ENCODE results near the gene SHISA8.

SHISA8 gene

DNA sequence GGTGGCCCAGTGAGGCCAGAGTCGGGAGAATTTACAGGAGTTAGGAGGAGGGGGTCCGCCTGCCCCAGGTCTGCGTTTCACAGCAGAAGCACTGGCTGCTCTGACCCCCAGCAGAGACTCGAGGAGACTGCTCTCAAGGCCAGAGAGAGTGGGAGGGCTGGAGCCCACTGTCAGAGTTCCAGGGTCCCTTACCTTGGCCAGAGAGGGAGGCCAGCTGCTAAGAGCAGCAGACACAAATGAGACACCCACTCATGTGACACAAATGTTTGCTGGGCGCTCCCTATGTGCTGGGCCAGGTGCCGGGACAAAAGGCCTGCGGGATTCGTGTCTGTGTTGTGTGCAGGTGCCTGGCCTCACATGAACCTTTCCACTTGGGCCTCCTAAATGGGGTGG lies 14.5 kb upstream of the SHISA8 start:
- Histone ChIP-seq H3K4me3 (ENCODE audit: low read depth, low read length) (no peak overlapping the region), H3K4me1 (no peaks in the 10 kb centered on the region), H3K9me3 (ENCODE audit: control insufficient read depth, low read length) (no peaks in the 10 kb centered on the region), H3K4me2 (ENCODE audit: low read length) (no peak overlapping the region), H3K27ac (no peak overlapping the region), H3K36me3 (ENCODE audit: control insufficient read depth, insufficient read depth, low read length) (no peaks in the 10 kb centered on the region), H3K79me2 (no peaks in the 10 kb centered on the region), H3K9ac (no peak overlapping the region), H3K27me3 (ENCODE audit: control insufficient read depth, insufficient read depth, low read length) (no peaks in the 10 kb centered on the region), H2AFZ (no peak overlapping the region)
- TF ChIP-seq CTCF (IDR thresholded peaks at IDR 0.05), result no peak

GRCh38 chr22:41928593-41929417 lies 13.9 kb upstream of the SHISA8 start:
- H2AFZ ChIP-seq, result no peak overlapping the region
- TF ChIP-seq CTCF (IDR thresholded peaks at IDR 0.05), result no peak
- H3K27ac ChIP-seq, result no peak overlapping the region
- H3K36me3 ChIP-seq (ENCODE audit: control insufficient read depth, insufficient read depth, low read length), result no peaks in the 10 kb centered on the region
- H3K4me1 ChIP-seq, result no peaks in the 10 kb centered on the region
- H3K9ac ChIP-seq, result no peak overlapping the region
- H3K79me2 ChIP-seq, result no peaks in the 10 kb centered on the region
- H3K4me3 ChIP-seq (ENCODE audit: low read depth, low read length), result no peak overlapping the region
- no peak overlapping the region for H3K4me2 ChIP-seq (ENCODE audit: low read length)
- no peaks in the 10 kb centered on the region for H3K27me3 ChIP-seq (ENCODE audit: control insufficient read depth, insufficient read depth, low read length)
- no peaks in the 10 kb centered on the region for H3K9me3 ChIP-seq (ENCODE audit: control insufficient read depth, low read length)

GRCh38 chr22:41927813-41928212 lies 12.9 kb upstream of the SHISA8 start:
- H2AFZ ChIP-seq, result no peak overlapping the region
- H3K9ac ChIP-seq, result no peak overlapping the region
- no peak overlapping the region for H3K4me3 ChIP-seq (ENCODE audit: low read depth, low read length)
- no peaks in the 10 kb centered on the region for H3K4me1 ChIP-seq
- no peak for TF ChIP-seq CTCF (IDR thresholded peaks at IDR 0.05)
- H3K27me3 ChIP-seq (ENCODE audit: control insufficient read depth, insufficient read depth, low read length), result no peaks in the 10 kb centered on the region
- no peak overlapping the region for H3K27ac ChIP-seq
- no peaks in the 10 kb centered on the region for H3K9me3 ChIP-seq (ENCODE audit: control insufficient read depth, low read length)
- H3K4me2 ChIP-seq (ENCODE audit: low read length), result no peak overlapping the region
- H3K79me2 ChIP-seq, result no peaks in the 10 kb centered on the region
- H3K36me3 ChIP-seq (ENCODE audit: control insufficient read depth, insufficient read depth, low read length), result no peaks in the 10 kb centered on the region

DNA sequence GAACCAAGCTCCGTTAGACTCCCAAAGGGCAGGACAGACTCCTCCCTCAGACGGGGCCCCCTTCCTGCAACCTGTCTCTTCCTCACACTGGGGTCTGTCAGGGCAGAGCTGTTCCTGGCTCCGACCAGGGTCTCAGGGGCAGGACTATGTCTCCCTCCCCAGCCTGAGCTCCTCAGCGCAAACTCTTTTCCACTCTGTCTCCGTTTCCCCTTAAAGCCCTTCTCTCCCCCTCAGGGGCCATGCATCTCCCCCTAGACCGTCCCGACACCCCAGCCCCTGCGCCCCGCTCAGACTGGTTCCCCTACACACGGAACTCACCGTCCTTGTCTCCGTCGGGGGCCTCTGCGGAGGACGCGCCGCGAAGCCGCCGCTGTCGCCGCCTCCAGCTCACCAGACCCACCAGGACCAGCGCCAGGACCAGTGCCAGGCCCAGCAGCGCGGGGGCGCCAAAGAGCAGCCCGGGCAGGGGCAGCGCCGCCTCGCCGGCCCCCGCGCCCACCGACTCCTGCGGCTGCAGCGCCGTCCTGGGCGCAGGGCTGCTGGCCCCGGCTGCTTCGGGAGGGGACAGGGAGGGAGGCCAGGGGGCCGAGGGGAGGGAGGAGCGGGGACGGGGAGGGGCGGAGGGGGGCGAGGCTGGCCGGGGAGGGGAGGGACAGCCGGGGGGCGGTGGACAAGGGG lies 11.0 kb upstream of the SHISA8 start:
- Histone ChIP-seq H3K4me3 (ENCODE audit: low read depth, low read length) (no peak overlapping the region), H3K27me3 (ENCODE audit: control insufficient read depth, insufficient read depth, low read length) (no peaks in the 10 kb centered on the region), H3K27ac (no peak overlapping the region), H2AFZ (no peak overlapping the region), H3K79me2 (no peaks in the 10 kb centered on the region), H3K4me1 (no peaks in the 10 kb centered on the region), H3K9ac (no peak overlapping the region), H3K4me2 (ENCODE audit: low read length) (no peak overlapping the region), H3K9me3 (ENCODE audit: control insufficient read depth, low read length) (no peaks in the 10 kb centered on the region), H3K36me3 (ENCODE audit: control insufficient read depth, insufficient read depth, low read length) (no peaks in the 10 kb centered on the region)
- peak; percentile 39 for TF ChIP-seq CTCF (IDR thresholded peaks at IDR 0.05)

Measured in parathyroid adenoma (tissue), 2 donors.